Measurements from ENCODE around the gene NTPCR.
A peak's percentile ranks its signal among the peaks of the same experiment; 100 is the strongest.

Gene NTPCR

DNA sequence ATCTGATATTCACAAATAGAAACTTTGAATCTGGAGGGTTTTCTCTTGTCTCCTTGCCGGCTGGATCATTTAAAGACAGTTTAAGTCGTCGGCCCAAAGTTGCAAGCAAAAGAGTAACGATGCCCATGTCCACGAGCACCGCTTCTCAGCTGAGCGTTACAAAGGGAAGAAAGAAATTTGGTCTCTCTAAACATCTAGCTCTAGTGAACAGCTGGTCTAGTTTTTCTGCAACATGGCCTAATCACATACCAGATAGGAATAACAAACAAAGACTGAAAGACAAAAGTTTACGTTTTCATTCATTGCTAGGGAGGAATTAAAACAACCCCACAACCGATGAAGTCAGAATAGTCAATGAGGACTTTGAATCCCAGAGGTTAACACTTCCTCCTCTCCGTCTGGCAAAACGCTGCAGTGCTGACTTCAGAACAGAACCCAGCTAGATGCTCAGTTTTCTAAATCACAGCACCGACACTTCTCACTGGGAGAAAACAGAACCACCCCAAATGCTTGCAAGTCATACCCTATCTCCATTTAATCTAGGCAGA lies 69.4 kb downstream of the NTPCR start:
- no peak for DNase-seq

- DNase-seq, result no peak
Measured at GRCh38 chr1:233020426-233020825, 70.0 kb downstream of the NTPCR start.

DNA sequence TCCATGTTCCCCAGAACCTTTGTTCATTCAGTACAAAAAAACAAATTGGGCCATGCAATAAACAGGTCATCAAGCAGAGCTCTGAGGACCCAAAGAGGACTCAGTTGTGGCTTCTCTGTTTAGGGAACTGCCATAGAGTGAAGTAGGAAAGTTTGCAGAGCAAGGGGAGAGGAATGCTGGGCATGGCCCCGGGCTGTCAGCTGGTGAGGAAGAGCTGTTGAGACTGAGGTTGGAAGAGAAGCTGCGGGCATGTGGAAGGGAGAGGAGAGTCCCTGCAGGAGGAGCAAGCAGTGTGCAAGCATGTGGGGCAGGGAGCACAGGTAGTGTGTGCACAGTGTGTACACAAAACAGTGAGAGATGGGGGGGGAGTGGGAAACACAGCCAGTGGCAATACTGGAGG lies 71.8 kb downstream of the NTPCR start:
- no peak for DNase-seq

DNA sequence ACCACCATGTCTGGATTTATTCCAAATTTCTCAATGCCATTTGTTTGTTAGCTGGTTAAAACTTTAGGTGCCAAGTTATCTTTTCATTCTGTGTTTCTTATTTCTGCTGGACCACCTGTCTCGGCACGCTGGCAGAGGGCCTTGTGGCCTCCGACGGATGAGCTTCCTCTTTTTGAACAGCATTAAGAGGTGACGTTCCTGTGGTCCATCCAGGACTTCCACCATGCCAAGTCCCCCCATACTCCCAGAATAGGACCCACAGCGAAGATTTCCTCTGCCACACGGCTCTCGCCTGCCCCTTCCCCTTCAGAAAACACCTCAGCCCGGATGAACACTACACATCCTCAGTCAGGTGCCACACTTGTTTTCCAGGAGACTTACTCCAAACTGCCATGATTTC lies 73.8 kb downstream of the NTPCR start:
- DNase-seq, result no peak

GRCh38 chr1:233025157-233025556 lies 74.7 kb downstream of the NTPCR start:
- DNase-seq, result peak; percentile 26

DNA sequence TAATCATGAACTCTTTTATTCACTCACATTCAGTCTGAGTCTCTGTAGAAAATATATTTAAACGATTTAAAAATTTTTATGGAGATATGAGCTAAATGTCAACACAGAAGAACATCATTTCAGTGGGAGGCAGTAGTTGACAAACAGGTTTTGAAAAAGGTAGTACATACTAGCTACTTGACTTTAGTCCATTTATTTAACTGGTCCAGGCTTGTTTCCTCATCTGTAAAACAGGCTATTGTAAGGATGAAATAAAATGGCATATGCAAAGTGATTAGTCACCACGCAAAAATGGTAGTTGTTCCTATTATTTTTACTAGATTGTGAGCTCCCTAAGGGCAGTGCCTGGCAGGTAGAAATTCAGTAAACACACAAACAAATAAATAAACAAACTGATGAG lies 75.2 kb downstream of the NTPCR start:
- no peak for DNase-seq

GRCh38 chr1:233027046-233027445 lies 76.6 kb downstream of the NTPCR start:
- no peak for DNase-seq

DNA sequence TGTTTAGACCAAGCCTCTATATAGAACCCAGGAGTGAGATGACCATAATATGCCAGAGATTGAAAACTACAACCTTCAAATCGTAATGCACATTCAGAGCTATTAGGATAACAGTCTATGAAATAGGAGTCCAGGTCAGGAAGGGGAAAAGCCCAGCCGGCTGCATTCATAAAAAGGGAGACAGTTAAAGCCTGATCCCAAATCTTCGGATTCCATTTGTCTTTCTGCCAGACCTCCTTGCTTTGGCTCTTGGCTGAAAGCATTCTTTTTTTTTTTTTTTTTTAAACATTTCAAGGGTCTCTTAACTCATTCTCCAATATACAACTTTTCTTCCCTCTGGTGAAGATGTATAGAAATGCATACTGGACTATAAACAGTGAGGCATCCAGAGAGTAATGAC lies 81.1 kb downstream of the NTPCR start:
- no peak for DNase-seq

GRCh38 chr1:233032916-233033315 lies 82.5 kb downstream of the NTPCR start:
- no peak for DNase-seq

GRCh38 chr1:233033361-233033760 lies 83.0 kb downstream of the NTPCR start:
- peak; percentile 10 for DNase-seq

Measured in fibroblast of upper back skin (primary cell).